Osteoblast (primary cell): ENCODE results near the gene AVPR1A. TPM values are rescaled to one million over a fixed set of nuclear protein-coding genes. Genes with fewer than 3 reads are reported as not detected.
"Not testable (repeated sequence)": the region's sequence is repeated elsewhere in the genome, so short reads cannot be mapped to it uniquely, and the experiment has no call there.

ENCODE experiments used
- DNase-seq: peaks from one replicate; pipeline ENCODE4 v3.0.0; 2011; ENCODE audit warnings: low spot score, mixed read lengths; ENCODE audit not compliant: insufficient read length; ENCODE audit errors: missing footprints
- H2AFZ ChIP-seq: 2 replicates; pipeline ENCODE4 v1.6.0; 2011; ENCODE audit warnings: mild to moderate bottlenecking, low read length
- H3K27ac ChIP-seq: 2 replicates; pipeline ENCODE4 v1.5.1; 2011; ENCODE audit warnings: mild to moderate bottlenecking, low read depth, low read length, moderate library complexity
- H3K27me3 ChIP-seq: 2 replicates; pipeline ENCODE4 v1.6.0; 2012; ENCODE audit warnings: mild to moderate bottlenecking, control low read depth, inconsistent platforms, low read length, moderate library complexity; ENCODE audit not compliant: insufficient read depth
- H3K36me3 ChIP-seq: 2 replicates; pipeline ENCODE4 v1.5.1; 2011; ENCODE audit warnings: mild to moderate bottlenecking, low read length, control low read depth, moderate library complexity; ENCODE audit not compliant: insufficient read depth
- H3K4me1 ChIP-seq: 2 replicates; pipeline ENCODE4 v1.5.1; 2011; ENCODE audit warnings: mild to moderate bottlenecking, low read length, control low read depth, moderate library complexity; ENCODE audit not compliant: insufficient read depth
- H3K4me2 ChIP-seq: 2 replicates; pipeline ENCODE4 v1.6.0; 2011; ENCODE audit warnings: mild to moderate bottlenecking, low read length; ENCODE audit not compliant: insufficient read depth
- H3K4me3 ChIP-seq: fragments of 200-600 bp; sonication (generic); 3 replicates; pipeline ENCODE4 v1.5.1; 2012; ENCODE audit warnings: mild to moderate bottlenecking, low read length, inconsistent platforms; ENCODE audit not compliant: insufficient read depth
- H3K79me2 ChIP-seq: 2 replicates; pipeline ENCODE4 v1.6.0; 2012; ENCODE audit warnings: mild to moderate bottlenecking, low read length, control low read depth, inconsistent platforms; ENCODE audit not compliant: insufficient read depth
- H3K9me3 ChIP-seq: 2 replicates; pipeline ENCODE4 v1.5.1; 2011; ENCODE audit warnings: low read depth, low read length, control low read depth
- H4K20me1 ChIP-seq: 2 replicates; pipeline ENCODE4 v1.6.0; 2012; ENCODE audit warnings: mild to moderate bottlenecking, low read length, control low read depth; ENCODE audit not compliant: insufficient read depth
- total RNA-seq: library from RNA; depleted of rRNA; stranded (reverse); fragments of >200 nt; gene quantifications from 2 replicates; pipeline ENCODE4 v1.2.3, GENCODE V29; 2012
- TF ChIP-seq, protein P1 (sequence below): IDR thresholded peaks from 2 replicates; pipeline ENCODE4 v1.5.1; 2011; ENCODE audit warnings: mild to moderate bottlenecking, low read depth, low read length, moderate library complexity; ENCODE audit errors: extremely low read depth

AVPR1A gene
- not detected in 2 replicates for total RNA-seq

- Histone ChIP-seq H3K4me2 (peak within 1 kb of the TSS; percentile 59), H3K9me3 (no peaks in the 10 kb centered on the region), H4K20me1 (no peaks in the 10 kb centered on the region), H3K4me3 (peak within 1 kb of the TSS; percentile 44), H3K4me1 (peaks cover 7% of the 10 kb centered on the region), H3K27ac (no peak within 1 kb of the TSS), H3K27me3 (peaks cover 58% of the 10 kb centered on the region), H2AFZ (peak within 1 kb of the TSS; percentile 69), H3K79me2 (no peaks in the 10 kb centered on the region), H3K36me3 (no peaks in the 10 kb centered on the region)
- peak; percentile 59 for DNase-seq
- TF ChIP-seq, protein P1, sequence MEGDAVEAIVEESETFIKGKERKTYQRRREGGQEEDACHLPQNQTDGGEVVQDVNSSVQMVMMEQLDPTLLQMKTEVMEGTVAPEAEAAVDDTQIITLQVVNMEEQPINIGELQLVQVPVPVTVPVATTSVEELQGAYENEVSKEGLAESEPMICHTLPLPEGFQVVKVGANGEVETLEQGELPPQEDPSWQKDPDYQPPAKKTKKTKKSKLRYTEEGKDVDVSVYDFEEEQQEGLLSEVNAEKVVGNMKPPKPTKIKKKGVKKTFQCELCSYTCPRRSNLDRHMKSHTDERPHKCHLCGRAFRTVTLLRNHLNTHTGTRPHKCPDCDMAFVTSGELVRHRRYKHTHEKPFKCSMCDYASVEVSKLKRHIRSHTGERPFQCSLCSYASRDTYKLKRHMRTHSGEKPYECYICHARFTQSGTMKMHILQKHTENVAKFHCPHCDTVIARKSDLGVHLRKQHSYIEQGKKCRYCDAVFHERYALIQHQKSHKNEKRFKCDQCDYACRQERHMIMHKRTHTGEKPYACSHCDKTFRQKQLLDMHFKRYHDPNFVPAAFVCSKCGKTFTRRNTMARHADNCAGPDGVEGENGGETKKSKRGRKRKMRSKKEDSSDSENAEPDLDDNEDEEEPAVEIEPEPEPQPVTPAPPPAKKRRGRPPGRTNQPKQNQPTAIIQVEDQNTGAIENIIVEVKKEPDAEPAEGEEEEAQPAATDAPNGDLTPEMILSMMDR = no peak
These were observed at the start of gene AVPR1A for GRCh38 chr12:63150713-63151622. AVPR1A (minus strand) TSS chr12:63151201; CDS start chr12:63150836, 365 bp downstream.

DNA sequence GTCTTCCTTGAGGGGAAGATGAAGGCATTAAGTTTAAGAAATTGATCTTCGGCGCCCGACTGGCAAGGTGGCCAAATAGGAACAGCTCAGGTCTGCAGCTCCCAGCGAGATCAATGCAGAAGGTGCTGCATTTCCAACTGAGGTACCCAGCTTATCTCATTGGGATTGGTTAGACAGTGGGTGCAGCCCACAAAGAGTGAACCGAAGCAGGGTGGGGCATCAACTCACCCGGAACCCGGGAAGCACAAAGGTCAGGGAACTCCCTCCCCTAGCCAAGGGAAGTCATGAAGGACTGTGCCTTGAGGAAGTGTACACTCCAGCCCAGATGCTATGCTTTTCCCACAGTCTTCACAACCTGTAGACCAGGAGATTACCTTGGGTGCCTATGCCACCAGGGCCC is 45.2 kb upstream of the AVPR1A start:
- no peak for DNase-seq
- TF ChIP-seq, protein P1 = no peak
- H4K20me1 ChIP-seq = no peaks in the 10 kb centered on the region

GRCh38 chr12:63179224-63179623 is 28.2 kb upstream of the AVPR1A start:
- no peaks in the 10 kb centered on the region for H3K36me3 ChIP-seq
- no peak overlapping the region for H3K4me3 ChIP-seq
- no peaks in the 10 kb centered on the region for H4K20me1 ChIP-seq
- TF ChIP-seq, protein P1 = no peak
- no peak overlapping the region for H3K4me2 ChIP-seq
- no peaks in the 10 kb centered on the region for H3K27me3 ChIP-seq
- DNase-seq = no peak
- H3K4me1 ChIP-seq = no peaks in the 10 kb centered on the region
- H2AFZ ChIP-seq = no peak overlapping the region
- no peaks in the 10 kb centered on the region for H3K79me2 ChIP-seq
- peaks cover 3% of the 10 kb centered on the region for H3K9me3 ChIP-seq
- H3K27ac ChIP-seq = no peak overlapping the region

More for the DNA sequence above, 45.2 kb upstream of the AVPR1A start:
- Histone ChIP-seq H3K4me3 (no peak overlapping the region), H3K4me1 (no peaks in the 10 kb centered on the region), H3K27me3 (no peaks in the 10 kb centered on the region), H3K9me3 (no peaks in the 10 kb centered on the region), H3K4me2 (no peak overlapping the region), H3K27ac (no peak overlapping the region), H2AFZ (no peak overlapping the region), H3K36me3 (no peaks in the 10 kb centered on the region), H3K79me2 (no peaks in the 10 kb centered on the region)

- Histone ChIP-seq H4K20me1 (no peaks in the 10 kb centered on the region), H3K4me1 (no peaks in the 10 kb centered on the region), H3K27me3 (no peaks in the 10 kb centered on the region), H3K9me3 (no peaks in the 10 kb centered on the region), H3K36me3 (no peaks in the 10 kb centered on the region), H3K4me2 (no peak overlapping the region), H3K27ac (no peak overlapping the region), H2AFZ (no peak overlapping the region), H3K4me3 (no peak overlapping the region), H3K79me2 (no peaks in the 10 kb centered on the region)
- no peak for DNase-seq
- TF ChIP-seq, protein P1 = no peak
These were observed 19.3 kb upstream of the AVPR1A start for GRCh38 chr12:63170321-63170720.

DNA sequence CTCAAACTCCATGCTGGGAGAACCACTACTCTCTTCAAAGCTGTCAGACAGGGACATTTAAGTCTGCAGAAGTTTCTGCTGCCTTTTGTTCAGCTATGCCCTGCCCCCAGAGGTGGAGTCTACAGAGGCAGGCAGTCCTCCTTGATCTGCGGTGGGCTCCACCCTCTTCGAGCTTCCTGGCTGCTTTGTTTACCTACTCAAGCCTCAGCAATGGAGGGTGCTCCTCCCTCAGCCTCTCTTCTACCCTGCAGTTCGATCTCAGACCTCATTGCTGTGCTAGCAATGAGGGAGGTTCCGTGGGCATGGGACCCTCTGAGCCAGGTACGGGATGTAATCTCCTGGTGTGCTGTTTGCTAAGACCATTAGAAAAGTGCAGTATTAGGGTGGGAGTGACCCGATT is 16.7 kb upstream of the AVPR1A start:
- not testable (repeated sequence) for H3K27ac ChIP-seq, DNase-seq, H3K4me2 ChIP-seq, H4K20me1 ChIP-seq, H3K4me3 ChIP-seq, H2AFZ ChIP-seq, H3K4me1 ChIP-seq, H3K36me3 ChIP-seq, H3K27me3 ChIP-seq, H3K79me2 ChIP-seq, H3K9me3 ChIP-seq
